Activated CD4-positive, alpha-beta T cell treated with anti-CD3 and anti-CD28 coated beads, Interleukin-2, amount 50 U/mL, for 24 hours (primary cell): ENCODE data around the gene NFASC.

Experiments used
- DNase-seq, 2 donors: peaks; one replicate each; pipeline ENCODE4 v3.0.0-alpha.2; 2020; ENCODE audit warnings: low read depth in 1 of 2, low spot score in 1 of 2

Gene NFASC

GRCh38 chr1:204870160-204870912, at the start of gene NFASC:
Gene NFASC, plus strand, starts transcription at chr1:204870862. Its CDS starts 73,454 bp downstream, at chr1:204944316.
- no peak for DNase-seq

- DNase-seq = no peak
Observed at GRCh38 chr1:204821476-204821875, 49.2 kb upstream of the NFASC start.

DNA sequence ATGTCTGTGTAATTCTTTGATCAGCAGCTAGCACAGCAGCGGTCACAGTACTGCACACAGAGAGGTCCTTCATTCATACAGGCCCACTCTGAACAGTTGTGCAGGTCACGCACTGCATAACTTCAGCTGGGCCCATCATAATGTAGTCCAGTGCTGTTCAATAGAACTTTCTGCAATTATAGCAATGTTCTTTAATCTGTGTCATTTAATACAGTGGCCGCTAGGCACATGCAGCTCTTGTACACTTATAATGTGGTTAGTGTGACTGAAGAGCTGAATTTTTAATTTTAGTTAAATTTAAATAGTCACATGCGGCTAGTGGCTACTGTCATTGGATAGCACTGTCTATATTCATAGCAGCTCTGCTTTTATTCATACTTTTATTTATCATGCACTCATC, 48.7 kb upstream of the NFASC start:
- DNase-seq = no peak

DNA sequence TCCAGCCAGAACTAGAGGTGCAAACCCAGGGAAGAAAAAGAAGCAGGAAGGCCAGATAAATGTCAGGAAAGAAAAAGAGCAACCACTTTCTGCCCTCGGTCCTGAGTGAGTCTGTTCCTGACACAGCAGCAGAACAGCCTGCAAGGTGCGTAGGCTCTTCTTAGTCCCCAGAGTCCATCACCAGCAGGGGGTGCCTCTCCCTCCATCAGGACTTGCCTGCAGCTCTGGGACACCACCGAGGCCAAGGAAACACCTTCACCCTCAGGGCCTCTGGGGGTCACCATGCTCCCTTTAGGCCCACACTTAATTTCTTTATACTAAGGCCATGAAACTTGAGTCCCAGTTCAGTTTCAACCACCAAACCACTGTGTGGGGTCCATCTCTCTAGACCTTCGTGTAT, 43.7 kb upstream of the NFASC start:
- no peak for DNase-seq

DNA sequence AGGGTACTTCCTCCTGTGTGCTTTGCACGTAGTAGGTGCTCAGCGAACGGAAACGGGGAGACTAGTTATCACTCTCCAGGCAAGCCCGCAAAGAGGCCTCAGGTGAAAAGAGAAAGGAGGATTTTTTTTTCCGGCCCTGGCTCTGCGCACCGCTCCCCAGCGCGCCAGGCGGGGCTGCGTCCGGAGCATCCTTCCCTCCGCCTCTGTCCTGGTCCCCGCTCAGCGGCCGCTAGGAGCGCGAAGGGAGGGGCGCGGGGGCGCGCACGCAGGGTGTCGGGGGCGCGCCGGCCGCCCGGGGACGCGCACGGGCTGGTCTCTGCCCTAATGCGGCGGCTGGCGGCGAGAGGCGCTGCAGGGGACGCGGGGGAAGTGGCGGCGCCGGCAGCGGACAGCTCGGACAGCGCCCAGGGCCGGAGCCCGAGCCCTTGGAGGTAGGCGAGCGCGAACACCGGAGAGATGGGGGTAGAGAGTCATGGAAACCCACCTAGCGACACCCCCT, 42.3 kb upstream of the NFASC start:
- peak; percentile 15 to 17 for DNase-seq

DNA sequence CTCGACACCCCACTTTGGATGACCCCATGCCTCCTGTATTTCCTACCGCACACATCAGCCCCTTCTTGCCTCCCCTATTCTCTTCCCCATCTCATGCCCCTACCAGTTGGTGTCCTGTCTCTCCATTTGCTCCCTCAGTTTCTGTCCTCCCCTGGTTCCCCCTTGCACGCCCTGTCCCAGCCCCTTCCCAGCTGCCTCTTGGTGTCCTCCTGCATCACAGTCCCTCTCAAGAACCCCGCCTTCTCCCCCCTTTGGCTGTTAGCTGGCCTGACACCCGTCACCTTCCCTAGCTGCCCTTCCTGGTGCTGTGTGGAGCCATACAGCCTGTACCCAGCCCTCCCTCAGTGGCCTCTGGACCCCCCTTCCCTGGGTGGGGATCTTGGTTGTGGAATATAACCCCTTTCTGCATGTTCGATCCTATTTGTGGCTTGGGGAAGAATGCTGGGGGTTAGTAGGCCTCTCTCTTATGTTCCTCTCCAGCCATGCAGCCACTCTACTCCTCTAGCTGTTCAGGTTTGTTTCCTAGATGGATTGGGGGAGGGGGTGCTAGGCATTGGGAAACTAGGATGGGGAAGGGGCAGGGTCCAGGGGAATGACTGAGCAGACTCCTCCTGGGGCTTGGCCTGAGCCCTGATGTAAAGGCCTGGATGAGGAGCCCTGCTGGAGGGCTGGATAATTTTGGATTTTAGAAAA, 41.4 kb upstream of the NFASC start:
- DNase-seq = no peak

GRCh38 chr1:204830747-204831146, 39.9 kb upstream of the NFASC start:
- no peak for DNase-seq

DNA sequence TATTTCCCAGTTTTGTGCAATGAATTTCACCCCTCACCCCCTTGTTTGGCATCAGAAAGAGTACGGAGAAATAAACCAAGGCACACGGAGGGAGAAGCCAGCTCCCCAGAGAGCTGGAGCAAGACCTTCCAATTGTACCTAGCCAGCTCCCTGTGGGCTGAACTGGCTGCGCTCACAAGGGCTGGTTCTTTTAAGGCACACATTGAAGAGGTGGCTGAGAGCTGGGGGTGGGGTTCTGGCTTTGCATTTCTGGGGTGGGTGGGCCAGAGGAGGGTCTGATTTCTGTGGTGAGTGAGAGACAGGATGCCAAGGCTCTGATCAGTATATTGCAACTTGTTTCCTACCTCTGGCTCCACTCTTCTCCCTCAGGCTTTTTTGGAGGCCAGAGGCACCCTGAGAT, 39.5 kb upstream of the NFASC start:
- no peak for DNase-seq

DNA sequence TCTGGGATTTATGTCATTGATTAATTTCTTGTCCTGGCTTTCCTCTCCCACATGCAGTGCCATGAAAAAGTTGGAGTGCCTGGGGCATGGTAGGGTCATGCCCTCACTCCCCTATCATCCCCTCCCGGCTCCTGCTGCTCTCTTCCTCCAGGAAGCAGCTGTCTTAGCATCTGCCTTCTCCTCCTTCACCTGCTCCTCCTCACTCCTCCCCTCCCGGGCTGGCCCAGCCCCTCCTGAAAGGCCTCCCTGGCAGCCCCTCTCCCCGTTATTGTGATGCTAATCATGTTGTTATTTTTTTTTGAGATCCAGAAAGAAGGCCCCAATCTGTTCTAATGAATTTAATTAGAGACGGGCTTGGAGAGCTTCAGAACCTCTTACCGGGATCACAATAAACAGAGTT, 36.3 kb upstream of the NFASC start:
- no peak for DNase-seq

GRCh38 chr1:204834752-204835151, 35.9 kb upstream of the NFASC start:
- no peak for DNase-seq

- DNase-seq = no peak
Observed at GRCh38 chr1:204835737-204836136, 34.9 kb upstream of the NFASC start.

DNA sequence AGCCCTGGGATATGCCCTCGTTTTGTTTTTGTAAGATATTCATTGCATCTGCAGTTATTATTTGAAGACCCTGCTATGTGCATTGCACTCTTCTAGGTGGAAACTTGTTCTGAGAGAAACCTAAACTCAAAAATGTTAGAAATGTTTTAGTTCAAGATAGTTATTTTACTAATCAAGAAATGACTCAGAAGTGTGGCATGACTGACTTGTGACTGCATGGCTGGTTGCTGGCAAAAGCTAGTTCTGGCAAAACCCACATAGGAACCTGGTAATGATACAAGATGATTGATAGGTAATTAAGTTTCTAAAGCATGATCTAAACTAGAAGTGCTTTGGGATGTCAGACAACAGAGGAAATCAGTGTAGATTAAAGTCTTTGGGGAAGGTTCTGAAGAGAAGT, 33.8 kb upstream of the NFASC start:
- no peak for DNase-seq

- DNase-seq = no peak
Observed at GRCh38 chr1:204837440-204838084, 33.1 kb upstream of the NFASC start.

DNA sequence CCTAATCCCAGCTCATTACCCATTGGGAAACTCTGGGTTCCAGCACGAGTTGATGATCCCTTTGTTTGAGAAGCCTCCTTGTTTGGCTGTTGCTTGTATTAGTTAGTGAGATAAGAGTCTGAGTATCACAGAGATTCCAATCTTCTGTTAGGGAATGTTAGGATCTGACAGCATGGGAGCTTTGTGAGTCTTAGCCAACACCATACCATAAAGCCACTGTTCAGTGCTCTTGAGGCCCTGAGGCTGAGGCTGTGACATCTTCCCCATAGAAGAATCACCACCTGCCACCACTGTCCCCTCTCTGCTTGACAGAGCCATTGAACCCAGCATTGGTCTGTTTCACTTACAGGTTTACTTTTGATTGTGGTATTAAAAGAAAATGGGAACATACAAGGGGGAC, 29.3 kb upstream of the NFASC start:
- no peak for DNase-seq

DNA sequence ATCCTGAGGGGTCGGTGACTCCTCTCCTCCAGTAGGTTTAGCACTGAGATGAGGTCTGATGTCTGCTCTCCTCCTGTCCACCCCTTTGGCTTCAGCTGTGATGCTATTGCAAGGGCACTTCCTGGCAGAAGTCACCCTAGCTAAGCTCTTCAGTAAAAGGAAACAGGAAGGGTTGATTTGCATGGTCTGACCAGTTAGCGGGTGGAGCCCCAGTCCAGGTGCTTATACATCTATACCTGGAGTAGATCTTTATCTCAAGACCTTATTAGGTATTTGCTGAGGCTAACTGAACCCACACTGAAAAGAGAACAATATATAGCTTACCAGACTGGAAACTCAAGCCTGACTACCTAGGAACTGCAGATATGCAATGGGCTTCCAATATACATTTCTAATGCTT, 28.9 kb upstream of the NFASC start:
- DNase-seq = no peak

- DNase-seq = no peak
Observed at GRCh38 chr1:204842369-204842768, 28.3 kb upstream of the NFASC start.

- no peak for DNase-seq
Observed at GRCh38 chr1:204842892-204843291, 27.8 kb upstream of the NFASC start.

- no peak for DNase-seq
Observed at GRCh38 chr1:204846546-204846945, 24.1 kb upstream of the NFASC start.

DNA sequence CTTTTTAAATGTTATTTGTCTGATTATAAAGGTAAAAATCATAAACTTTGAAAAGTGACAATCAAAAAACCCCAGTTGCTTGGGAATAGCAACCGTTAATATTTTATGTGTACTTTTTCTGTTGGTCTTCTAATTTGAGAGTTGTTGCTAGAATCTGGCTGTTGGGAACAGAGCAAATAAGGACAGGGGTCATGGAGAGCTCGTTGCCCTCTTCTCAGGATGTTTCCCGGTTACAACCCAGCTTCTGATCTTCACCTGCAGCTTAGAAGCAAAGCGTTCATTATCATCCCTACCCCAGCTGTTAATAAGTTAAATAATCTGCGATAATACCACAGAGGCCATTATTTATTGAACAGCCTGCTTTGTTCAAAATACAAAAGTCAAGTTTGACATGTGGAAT, 22.1 kb upstream of the NFASC start:
- DNase-seq = no peak

DNA sequence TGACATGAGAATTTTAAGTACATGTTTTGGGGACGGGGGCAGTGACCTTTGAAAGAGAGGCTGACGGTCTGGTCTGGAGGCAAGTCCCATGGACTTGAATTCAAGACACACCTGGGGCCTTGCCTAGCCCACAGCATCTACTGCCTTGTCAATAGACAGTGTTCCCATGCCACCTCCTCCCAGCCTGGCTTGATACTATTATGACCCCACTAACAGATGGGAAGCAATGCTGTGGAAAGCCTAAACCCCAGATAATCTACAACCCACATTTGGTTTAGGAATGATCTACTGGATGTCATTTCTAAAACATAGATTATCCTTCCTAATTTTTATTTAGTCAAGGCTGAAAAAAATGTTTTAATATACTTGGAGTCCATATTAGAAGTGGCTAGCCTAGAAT, 17.8 kb upstream of the NFASC start:
- DNase-seq = no peak

GRCh38 chr1:204853436-204853835, 17.2 kb upstream of the NFASC start:
- no peak for DNase-seq

- no peak for DNase-seq
Observed at GRCh38 chr1:204854286-204854685, 16.4 kb upstream of the NFASC start.
